Lung microvascular endothelial cell (primary cell): ENCODE data around the gene TJP1. TPM values are rescaled to one million over a fixed set of nuclear protein-coding genes. Genes with fewer than 3 reads are reported as not detected.
"Not testable (repeated sequence)": the region's sequence is repeated elsewhere in the genome, so short reads cannot be mapped to it uniquely, and the experiment has no call there.

Experiments
- DNase-seq, 2 donors: peaks; one replicate each; pipeline versions ENCODE4 v3.0.0 to v3.0.0-alpha.2; 2010; ENCODE audit warnings: low read depth in 2 of 2
- total RNA-seq: library from RNA; depleted of rRNA; stranded (reverse); fragments of >200 nt; gene quantifications from 2 replicates; pipeline ENCODE4 v1.2.1, GENCODE V29; 2014

Gene TJP1
- total RNA-seq, 1 donor from 2014 or later = 68.1 TPM

DNA sequence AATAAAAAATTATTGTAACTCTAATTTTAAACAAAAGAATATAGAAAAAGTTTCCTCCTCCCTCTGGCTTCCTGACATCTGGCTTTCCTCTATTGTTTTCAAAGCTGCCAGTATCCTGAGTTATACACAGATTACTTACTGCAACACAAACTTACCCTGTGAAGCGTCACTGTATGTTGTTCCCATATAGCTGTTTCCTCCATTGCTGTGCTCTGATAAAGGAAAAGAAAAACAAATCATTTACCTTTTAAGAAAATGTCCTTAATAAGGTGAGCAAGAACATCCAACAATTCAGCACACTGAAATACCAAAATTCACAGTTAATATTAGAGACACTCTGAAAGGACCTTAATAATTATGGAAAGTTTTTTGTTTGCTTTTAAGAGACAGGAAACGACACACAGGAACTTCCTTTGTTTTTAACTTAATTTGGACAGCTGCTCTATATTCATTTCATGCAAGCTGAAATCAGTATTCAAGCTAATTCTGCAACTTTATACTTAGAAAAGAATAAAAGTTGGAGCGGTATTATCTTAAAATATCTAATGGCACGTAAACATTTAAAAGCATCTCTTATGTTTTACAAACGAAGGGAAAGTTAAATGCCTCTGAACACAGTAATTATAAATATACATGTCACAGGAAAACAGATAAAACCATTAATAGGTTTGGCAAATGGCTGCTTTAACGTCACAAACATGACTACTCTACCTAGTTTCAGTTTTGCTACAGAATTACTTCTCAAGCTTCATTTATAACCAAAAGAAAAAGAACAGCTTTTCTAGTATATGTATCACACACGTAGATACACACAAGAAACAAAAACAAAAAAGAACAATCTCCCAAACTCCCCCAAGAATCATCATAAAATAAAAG, 21.5 kb downstream of the TJP1 start:
- peak; percentile 94 for DNase-seq

GRCh38 chr15:29799859-29800258, 22.4 kb downstream of the TJP1 start:
- DNase-seq = peak; percentile 34 to 37

GRCh38 chr15:29795610-29796009, 26.7 kb downstream of the TJP1 start:
- no peak for DNase-seq

DNA sequence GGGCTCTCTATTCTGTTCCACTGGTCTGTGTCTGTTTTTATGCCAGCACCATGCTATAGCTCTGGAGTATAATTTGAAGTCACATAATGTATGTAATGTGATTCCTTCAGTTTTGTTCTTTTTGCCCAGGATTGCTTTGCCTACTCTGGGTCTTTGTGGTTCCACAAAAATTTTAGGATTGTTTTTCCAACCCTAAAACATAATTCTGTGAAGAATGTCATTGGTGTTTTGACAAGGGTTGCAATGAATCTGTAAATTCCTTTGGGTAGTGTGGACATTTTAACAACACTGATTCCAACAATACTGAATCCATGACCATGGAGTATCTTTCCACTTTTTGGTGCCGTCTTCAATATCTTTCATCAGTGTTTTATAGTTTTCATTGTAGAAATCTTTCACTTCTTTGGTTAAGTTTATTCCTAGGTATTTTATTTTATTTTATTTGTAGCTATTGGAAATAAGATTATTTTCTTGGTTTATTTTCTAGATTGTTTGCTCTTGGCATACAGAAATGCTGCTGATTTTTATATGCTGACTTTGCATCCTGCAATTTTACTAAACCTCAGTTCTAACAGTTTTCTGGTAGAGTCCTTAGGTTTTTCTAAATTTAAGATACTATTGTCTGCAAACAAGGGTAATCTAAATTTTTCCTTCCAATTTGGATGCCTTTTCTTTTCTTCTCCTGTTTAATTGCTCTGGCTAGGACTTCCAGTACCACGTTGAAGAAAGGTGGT, 29.7 kb downstream of the TJP1 start:
- DNase-seq = no peak

GRCh38 chr15:29790607-29791006, 31.7 kb downstream of the TJP1 start:
- no peak for DNase-seq

- DNase-seq = no peak
Measured at GRCh38 chr15:29789871-29790270, 32.4 kb downstream of the TJP1 start.

DNA sequence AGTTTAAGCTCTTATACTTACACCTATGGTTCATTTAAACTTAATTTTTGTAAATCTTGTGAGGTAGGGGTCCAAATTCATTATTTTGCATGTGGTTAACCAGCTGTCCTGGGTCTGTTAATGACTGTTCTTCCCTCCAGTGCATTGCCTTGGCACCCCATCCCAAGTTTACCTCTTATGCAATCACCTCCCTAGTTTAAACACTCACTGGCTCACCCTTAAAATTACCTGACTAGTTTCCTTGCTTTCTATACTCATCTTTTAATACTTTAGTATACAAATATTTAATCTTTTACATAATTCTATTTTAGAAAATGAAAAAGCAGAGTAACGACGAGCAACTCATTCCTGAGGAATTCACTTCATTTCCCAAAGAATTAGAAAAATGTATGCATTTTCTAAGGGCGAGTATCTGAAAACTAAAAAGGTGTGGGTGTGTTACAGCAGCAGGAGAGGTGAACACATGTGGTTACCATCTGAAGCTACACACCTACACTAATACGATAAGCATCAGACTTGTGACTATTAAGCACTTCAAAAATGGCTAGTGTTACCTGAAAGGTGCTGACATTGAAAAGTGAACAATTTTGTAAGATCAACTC, 33.7 kb downstream of the TJP1 start:
- no peak for DNase-seq

DNA sequence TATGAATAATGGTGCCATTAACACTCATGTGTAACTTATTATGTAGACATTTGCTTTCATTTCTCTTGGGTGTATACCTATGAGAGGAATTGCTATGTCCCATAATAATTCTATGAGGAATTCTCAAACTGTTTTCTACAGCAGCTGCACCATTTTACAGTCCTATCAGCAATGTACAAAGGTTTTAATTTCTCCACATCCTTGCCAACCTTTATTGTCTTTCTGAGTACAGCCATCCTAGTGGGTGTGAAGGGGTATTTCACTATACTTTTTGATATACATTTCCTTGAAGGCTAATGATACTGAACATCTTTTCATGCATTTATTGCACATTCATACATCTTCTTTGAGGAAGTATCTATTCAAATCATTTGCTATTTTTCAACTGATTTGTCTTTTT, 34.5 kb downstream of the TJP1 start:
- no peak for DNase-seq

GRCh38 chr15:29785642-29786041, 36.6 kb downstream of the TJP1 start:
- DNase-seq = no peak

DNA sequence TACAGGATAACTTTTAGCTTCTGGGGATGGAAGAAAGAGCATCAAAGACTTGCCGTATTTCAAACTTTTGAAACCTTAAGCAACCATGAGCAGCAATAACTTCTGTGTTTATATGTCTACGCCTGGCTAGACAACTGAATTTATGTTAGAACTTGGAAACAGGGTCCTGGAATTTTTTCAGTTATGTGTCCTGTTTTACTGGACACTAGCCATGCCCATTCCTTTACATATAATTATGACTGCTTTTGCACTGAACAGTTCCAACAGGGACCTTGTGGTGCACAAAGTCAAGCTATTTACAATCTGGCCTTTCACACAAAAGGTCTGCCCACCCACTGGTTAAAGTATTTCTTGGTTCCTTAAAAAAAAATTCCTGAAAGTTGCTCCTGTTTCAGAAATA, 37.1 kb downstream of the TJP1 start:
- DNase-seq = peak in 1 of 2 donors; percentile 26

DNA sequence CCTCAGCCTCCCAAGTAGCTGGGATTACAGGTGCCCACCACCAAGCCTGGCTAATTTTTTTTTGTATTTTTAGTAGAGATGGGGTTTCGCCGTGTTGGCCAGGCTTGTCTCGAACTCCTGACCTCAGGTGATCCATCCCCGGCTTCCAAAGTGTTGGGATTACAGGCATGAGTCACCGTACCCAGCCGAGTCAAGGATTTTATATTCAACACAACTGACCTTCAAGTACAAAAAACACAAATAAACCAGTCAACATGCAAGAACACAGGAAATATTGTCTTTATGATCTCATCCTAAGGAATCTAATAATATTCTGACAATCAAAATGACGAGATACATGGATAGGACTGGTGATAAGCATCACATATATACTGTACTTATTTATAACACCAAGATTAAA, 37.9 kb downstream of the TJP1 start:
- peak in 1 of 2 donors; percentile 74 for DNase-seq

DNA sequence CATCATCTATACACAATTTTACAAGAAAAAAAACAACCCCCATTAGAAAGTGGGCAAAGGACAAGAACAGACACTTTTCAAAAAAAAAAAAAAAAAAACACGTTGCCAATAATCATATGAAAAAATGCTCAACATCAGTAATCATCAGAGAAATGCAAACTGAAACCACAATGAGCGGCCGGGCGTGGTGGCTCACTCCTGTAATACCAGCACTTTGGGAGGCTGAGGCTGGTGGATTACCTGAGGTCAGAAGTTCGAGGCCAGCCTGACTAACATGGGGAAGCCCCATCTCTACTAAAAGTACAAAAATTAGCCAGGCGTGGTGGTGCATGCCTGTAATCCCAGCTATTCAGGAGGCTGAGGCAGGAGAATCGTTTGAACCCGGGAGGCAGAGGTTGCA, 39.5 kb downstream of the TJP1 start:
- not testable (repeated sequence) for DNase-seq

DNA sequence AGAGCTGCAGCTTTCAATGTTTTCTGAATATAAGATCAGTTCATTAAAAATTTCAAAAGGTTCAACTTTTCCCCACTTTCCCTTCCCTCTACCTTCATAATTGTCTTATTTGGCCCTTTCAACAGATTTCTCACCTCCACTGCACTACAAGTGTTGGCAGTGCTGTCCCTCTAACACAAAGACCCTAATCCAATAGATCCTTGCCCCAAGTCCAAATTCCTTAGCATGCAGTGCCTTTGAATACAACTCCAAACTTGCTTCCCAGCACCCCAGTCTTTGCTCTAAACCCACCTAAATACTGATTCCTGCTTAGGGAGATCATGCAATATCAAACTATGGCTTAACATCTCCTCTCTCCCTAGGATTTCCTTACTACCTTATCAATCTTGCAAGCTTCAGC, 43.9 kb downstream of the TJP1 start:
- DNase-seq = no peak

- DNase-seq = no peak
Measured at GRCh38 chr15:29776859-29777258, 45.4 kb downstream of the TJP1 start.

DNA sequence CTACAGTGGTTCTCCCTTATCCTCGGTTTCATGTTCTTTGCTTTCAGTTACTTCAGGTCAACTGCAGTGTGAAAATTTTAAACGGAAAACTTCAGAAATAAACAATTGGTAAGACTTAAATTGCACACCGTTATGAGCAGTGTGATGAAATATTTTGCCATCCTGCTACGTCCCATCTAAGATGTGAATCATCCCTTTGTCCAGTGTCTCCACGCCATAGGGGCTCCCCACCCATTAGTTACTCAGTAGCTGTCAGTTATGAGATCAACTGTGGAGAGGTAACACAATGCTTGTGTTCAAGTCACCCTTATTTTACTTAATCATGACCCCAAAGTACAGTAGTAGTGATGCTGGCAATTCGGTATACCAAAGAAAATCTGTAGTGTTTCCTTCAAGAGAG, 47.4 kb downstream of the TJP1 start:
- DNase-seq = peak in 1 of 2 donors; percentile 87

- no peak for DNase-seq
Measured at GRCh38 chr15:29773816-29774215, 48.5 kb downstream of the TJP1 start.

- no peak for DNase-seq
Measured at GRCh38 chr15:29773000-29773399, 49.3 kb downstream of the TJP1 start.

GRCh38 chr15:29770796-29771195, 51.5 kb downstream of the TJP1 start:
- peak in 1 of 2 donors; percentile 51 for DNase-seq

DNA sequence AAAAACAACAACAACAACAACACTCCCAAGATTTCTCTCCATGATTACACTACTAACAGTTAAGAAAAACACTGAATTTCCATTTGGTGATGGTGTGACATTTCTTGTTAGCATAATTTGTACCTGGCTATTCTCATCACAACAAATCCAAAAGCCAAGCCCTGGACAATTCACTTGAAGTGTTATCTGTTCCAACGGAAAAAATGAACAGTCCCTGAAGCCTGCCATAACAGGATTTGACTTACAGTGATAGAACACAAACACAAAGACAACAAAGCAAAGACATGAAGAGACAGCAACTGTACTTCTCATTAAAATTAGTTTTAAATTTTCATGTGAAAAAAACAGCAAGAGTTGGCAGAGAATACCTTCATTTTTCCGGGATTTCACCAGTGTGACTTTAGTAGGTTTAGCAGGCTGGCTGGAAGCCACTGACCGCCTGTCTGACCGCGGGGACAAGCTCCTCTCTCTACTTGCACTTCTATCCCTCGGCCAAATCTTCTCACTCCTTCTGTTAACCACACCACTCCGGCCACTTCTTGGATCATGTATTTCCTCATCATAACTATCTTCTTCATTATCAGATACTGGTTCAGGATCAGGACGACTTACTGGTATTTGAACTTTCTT, 56.3 kb downstream of the TJP1 start:
- DNase-seq = peak in 1 of 2 donors; percentile 62

GRCh38 chr15:29765234-29765841, 56.9 kb downstream of the TJP1 start:
- no peak for DNase-seq

DNA sequence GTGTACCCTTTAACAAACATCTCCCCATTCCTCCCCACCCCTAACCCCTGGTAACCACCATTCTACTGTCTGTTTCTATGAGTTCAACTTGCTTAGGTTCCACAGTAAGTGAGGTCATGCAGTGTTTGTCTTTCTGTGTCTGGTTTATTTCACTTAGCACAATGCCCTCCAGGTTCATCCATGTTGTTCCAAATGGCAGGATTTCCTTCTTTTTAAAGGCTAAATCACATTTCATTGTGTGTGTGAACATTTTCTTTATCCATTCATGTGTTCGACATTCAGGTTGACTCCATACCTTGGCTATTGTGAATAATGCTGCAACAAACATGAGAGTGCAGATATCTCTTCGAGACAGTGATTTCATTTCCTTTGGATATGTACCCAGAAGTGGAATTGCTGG, 62.7 kb downstream of the TJP1 start:
- peak in 1 of 2 donors; percentile 48 for DNase-seq
